Left colon (tissue), 2 donors: ENCODE measurements around the gene ERP27. TPM values are rescaled to one million over a fixed set of nuclear protein-coding genes. Genes with fewer than 3 reads are reported as not detected.

Experiments
- ATAC-seq: fragments of 200-7000 bp; cut with Tn5 transposase; one replicate; pipeline ENCODE4 v1.9.1; 2020; ENCODE audit warnings: mild to moderate bottlenecking, moderate library complexity
- DNase-seq, 2 donors: peaks; one replicate each; pipeline ENCODE4 v3.0.0-alpha.2; 2020
- intact Hi-C, 2 donors: fragments of 100-400 bp; cut with DNase I in 1 of 2; cut with micrococcal nuclease in 1 of 2; formaldehyde crosslinking; loops; one replicate each; pipeline versions ENCODE4 v1.11.2 to v1.14.0; 2022; cut with DNase I, micrococcal nuclease
- long read RNA-seq: library from polyadenylated mRNA; unstranded; transcript quantifications from one replicate; pipeline ENCODE4 v2.0.0, GENCODE V29; 2021
- total RNA-seq, 2 donors: library from RNA; stranded (reverse); fragmentation: NEBNext Ultra II Directional; extraction: Animal tissue kit (Norgen Biotek cat#: 25700); gene quantifications; one replicate each; pipeline ENCODE4 v1.2.1, GENCODE V29; 2021
- donor health status: DM: no; HTN: no; CAD: no.
- donor health status: DM: yes; HTN: yes; CAD: no.

ERP27 gene
- 1 to 10 TPM; 1.0 to 3.3 TPM for total RNA-seq
- long read RNA-seq, partial matches to known transcripts, result 0 of 3 reads
- long read RNA-seq, other reads (novel, unspliced or antisense), result 0 of 3 reads

DNA sequence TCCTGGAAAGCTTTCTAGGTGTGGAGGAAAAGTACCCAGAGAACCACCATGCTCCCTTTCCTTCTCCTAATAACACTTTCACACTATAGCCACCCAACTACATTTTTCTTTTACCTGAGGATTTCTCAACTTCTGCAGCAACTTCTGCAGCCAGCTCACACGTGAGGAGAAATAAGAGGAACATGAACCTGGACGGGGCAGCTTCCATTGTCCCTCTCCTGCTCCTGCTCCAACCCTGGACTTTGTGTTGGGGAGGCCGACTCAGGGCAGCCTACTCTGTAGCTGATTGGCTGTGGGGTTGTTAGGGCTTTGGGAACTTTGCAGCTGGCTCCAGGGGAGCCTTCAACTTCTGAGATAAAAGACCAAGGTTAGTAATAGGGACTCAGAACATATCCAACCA, at the start of gene ERP27:
Gene ERP27, minus strand, starts transcription at position 237 of the 400 bp plus-strand sequence. Its CDS starts 29 bp downstream, at position 208.
- no peak for ATAC-seq
- intact Hi-C loops, result no loop called here

DNA sequence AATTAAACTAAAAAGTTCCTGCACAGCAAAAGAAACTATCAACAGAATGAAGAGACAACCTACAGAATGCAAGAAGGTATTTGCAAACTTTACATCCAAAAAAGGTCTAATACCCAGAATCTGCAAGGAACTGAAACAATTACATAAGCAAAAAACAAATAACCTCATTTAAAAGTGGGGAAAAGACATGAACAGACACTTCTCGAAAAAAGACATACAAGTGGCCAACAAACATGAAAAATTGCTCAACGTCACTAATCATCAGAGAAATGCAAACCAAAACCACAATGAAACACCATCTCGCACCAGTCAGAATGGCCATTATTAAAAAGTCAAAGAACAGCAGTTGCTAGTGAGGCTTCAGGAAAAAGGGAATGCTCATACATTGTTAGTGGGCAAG, 49.7 kb upstream of the ERP27 start:
- no peak for DNase-seq
- ATAC-seq, result no peak
- intact Hi-C loops, result no loop called here

More for the DNA sequence above, at the start of gene ERP27:
- DNase-seq, result no peak

DNA sequence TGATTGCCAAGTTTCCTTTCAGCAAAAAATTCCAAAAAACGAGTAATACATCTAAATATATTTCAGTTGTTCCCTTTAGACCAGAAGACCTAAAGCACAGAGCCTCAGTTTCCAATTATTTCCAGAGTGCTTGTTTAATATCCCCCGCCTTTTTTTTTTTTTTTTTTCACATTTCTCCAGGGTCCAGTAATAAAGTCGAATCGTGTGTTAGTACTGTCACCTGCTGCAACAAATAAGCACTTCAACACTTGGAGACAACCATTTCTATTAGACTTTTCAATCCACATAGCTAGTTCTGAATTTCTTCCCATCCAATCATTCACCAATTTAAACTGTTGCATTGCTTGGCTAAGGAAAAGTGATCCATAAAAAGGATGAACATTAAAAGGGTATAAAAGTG, 48.1 kb upstream of the ERP27 start:
- no peak for DNase-seq
- intact Hi-C loops, result no loop called here
- ATAC-seq, result no peak

DNA sequence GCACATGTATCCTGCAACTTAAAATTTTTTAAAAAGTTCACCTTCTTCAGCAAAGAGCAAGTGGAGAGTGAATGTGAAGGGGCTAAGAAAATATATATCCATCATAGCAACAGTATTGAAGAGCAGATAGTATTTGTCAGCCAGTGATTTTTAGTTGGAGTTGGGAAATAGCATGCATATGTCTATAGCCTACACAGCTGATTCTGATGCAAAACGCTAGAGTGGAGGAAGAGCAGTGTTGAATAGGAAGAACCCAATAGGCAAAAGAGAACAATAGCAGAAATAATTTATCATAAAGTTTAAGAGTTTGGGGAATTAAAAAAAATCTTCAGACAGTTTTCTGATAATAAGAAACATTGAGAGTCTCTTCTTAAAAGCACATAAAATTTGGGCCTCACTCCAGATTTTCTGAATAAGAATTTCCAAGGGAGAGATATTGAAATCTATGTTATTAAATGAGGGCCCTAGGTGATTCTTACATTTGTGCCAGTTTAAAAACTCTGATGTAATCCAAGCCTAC, 46.5 kb upstream of the ERP27 start:
- ATAC-seq (no peak), DNase-seq (no peak)
- intact Hi-C loops, result no loop called here

DNA sequence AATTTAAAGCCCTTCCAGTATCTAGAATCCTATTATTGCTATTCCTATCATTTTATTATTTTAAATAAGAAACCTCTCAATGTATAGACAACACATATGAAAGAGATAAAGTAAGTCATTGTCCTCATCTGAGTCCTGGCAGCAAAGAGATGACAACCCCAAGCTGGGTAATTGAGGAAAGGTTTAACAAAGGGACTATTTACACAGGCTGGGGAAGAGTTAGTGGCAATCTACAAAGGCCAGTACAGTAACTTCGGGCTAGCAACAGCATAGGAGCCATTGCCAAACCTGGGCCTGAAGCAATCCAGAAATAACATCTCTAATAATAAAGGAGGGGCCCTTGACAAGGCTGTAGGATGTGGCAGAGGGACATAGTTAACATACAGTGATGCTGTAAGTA, 45.7 kb upstream of the ERP27 start:
- DNase-seq (no peak), ATAC-seq (no peak)
- intact Hi-C loops, result no loop called here

DNA sequence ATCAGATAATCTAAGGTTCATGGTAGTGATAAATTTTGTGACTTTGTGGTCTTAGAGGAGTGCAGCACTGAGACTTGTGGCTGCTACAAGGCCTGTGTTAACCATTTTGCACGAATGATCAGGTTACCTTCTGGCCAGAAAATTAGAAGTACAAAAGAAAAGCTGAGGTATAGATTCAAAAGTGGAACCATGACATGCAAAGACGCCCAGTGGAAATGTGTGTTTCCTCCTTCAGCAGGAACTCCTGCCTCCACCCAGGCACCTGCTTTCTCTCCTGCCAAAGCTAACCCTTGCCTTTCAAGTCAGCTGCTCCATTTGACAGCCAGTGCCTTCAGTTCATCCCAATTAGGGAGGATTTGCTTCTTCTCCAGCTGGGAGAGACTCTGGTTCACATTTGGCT, 44.7 kb upstream of the ERP27 start:
- DNase-seq (no peak), ATAC-seq (no peak)
- intact Hi-C loops, result no loop called here

DNA sequence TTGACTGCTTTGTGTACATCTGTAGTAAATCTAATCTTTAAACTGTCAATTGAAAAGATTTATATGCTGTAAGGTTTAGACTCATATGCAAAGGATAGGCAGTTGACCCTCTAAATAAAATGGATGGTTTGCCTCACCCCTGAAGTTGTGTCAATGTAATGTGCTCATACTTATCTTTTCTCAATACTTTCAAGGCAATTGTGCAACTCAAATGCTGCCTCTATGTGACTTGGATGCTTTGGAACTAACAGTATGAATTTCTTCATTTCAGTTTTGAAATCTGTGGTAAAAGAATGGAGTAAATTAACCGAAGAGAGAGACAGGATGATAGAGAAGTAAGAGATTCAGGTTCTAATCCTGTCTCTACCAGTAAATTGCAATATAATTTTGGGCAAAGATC, 44.2 kb upstream of the ERP27 start:
- intact Hi-C loops, result no loop called here
- DNase-seq (no peak), ATAC-seq (no peak)

DNA sequence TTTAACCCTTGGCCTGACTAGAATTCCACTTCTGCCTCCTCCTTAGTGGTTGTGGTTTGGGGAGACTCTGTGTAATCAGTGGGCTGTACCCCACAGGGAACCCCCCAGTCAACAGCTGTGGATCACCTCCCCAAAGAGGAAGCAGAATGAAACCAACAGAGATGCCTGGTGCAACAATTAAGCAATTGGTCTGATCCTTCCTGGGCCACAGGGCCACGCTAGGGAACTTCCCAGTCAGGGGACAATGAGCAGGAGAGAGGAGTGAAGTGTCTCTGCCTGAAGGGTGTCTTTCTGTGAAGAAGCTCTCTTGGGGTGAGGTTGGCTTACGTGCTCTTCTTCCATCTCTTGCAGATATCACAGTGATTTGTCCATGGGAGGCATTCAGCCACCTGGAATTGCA, 42.7 kb upstream of the ERP27 start:
- no peak for ATAC-seq
- DNase-seq, result no peak
- intact Hi-C loops, result no loop called here

DNA sequence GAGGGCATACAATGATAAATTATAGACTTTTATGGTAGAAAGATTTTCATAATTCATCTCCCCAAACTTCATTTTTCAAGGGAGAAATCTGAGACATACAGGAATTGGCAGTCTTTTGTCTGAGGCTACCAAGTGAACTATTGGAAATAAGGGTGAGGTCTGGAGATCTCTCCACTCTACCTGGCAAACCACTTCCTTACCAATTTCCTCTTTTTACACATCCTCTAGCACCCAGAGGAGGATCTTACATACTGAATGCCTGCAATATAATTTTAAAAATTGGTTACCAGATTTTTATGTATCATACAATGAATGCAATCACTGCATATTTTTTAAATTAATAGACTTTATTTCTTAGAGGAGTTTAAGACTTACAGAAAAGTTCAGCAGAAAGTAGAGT, 41.1 kb upstream of the ERP27 start:
- no peak for ATAC-seq
- DNase-seq, result no peak
- intact Hi-C loops, result no loop called here

DNA sequence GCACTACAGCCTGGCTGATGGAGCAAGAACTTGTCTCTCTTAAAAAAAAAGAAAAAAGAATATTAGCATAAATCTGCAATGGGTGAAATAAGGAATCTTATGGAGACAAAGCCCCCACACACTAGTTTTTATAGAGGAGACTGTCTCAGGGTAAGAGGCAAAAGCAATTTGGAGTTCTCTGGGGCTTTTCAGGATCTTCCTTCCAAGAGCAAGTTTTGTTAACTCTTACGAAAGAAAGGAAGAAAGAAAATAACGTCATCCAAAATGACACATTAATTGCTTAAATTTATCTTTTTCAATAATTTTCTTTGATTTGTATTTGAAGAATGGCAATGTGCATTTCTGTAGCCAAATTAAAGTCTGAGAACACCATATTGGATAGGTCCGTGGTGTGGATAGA, 38.3 kb upstream of the ERP27 start:
- no peak for ATAC-seq
- intact Hi-C loops, result no loop called here
- no peak for DNase-seq

DNA sequence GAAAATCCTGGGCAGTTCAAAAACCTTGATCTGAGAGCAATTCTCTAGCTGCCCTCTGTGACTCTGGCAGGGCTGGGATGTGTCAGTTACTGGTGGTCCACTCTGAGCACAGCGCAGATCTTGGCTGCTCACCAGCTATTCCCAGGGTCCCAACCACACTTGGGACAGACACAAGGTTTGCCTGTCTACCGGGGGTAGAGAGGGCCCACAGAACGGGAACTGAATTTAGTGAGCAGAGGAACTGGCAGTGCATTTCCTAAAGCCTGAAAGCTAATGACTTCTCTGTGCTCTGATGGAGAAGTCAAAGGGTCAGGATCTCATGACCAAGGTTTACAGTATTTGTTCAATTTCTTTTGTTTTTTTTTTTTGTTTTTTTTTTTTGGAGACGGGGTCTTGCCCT, 37.1 kb upstream of the ERP27 start:
- intact Hi-C loops, result no loop called here
- ATAC-seq (no peak), DNase-seq (no peak)

DNA sequence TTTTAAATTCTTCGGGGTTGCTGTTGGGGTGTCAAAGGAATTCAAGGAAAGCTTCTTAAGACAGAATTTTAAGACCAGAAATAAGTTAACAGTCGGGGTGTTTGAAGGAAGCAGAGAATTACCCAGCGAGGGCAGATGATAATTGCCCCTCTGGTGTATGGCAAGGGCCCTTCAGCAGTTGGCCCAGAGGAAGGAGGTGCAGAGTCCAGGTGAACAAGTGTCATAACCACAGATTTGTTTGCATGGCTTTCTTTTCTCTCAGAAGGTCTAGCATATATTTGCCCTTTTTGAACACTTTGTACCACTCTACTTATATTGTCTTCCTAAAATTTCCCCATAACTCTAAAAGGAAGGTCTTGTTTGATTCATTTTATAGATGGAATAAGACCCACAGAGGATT, 36.3 kb upstream of the ERP27 start:
- ATAC-seq, result no peak
- intact Hi-C loops, result no loop called here
- no peak for DNase-seq

DNA sequence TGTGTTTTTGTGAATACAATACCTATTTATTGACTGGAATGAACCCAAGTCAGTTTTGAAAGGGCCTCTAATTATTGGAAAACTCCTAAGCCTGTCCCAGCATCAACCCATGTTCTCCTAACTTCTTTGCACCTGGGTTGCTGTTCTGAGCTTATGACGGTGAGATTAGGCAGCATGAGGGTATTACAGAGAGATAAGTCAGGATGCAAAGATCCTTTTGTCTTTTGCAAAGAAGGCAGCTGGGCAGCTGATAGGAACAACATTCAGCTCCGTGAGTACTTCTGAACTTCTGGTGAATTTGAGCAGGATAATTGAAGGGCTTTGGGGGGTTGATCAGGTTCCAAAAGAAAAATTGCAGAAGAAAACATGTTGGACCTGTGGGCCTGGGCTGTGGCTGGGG, 34.5 kb upstream of the ERP27 start, which contains the start of gene PDE6H:
Gene PDE6H, plus strand, starts transcription at position 227 of the 400 bp plus-strand sequence. CDS start 4,971 bp downstream, outside the sequence.
- DNase-seq (no peak), ATAC-seq (no peak)
- intact Hi-C loops, result no loop called here

DNA sequence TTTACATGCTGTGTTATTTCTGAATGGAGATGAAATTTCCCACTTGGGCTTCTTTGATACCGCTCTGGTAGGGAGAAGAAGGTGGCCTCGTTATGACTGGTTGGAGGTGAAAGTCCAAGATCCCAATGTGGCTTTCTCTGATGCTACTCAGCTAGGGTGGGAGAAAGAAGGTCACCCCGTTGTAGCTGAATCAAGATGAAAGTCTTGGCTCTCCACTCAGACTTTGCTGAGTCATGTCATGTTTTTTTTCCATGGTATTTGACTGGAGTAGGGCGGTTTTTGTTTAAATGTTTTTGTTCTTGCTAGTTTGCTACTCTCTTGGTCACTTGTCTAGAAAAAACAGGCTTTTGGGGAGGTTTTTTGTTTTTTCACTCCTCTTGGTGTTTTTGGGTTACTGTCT, 32.1 kb upstream of the ERP27 start:
- DNase-seq (no peak), ATAC-seq (no peak)
- intact Hi-C loops, result no loop called here

DNA sequence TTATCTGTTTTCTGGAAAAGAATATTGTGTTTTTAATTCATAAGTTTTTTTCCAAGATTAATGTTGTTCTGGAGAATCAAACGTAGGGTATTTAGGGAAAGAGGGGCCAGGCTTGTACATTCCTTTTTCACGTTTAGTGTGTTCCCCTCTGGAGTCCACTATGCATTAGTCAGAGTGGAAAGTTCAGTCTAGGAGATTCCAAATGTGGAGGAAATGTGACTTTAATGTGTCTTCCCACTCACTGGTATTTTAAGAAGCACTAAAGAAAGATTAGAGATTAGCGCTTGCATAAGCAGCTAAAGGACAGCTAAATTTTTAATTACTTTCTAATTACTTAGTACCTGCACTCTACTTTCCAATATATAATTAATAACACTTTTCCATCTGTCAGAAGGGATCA, 30.1 kb upstream of the ERP27 start:
- no peak for ATAC-seq
- intact Hi-C loops, result no loop called here
- DNase-seq, result no peak

DNA sequence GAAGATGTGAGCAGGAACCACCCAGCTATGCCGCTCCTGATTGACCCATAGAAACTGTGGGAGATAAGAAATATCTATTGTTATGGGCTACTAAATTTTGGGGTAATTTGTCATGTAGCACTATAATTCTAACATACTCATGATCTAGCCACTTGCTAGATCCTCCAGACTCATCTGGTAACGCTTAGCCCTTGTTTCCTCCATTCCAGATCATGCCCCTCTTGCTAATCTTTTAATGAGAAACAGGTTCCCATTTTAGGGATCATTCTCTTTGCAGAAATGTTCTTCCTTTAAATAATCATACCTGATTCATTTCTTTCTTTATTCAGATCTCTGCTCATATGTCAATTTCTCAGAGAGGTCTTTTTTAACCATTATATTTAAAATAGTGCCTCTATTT, 26.9 kb upstream of the ERP27 start:
- DNase-seq, result no peak
- intact Hi-C loops, result no loop called here
- ATAC-seq, result no peak

DNA sequence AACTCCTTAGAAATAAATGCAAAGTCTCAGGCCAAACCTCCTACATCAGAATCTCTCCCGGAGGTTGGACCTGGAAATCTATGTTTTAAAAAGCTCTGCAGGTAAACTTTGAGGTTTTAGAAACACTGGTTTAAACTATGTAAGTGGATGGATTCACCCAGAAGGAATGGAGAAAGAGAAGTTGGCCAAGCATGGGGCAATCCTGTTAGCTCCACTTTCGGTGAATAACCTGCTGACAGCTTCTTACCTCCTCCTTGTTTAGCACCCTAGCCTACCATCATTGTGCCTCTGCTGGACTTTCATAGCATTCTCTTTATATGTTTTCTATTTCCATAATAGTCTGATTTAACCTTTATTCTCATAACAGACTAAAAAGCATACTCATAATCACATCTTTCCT, 26.1 kb upstream of the ERP27 start:
- ATAC-seq (no peak), DNase-seq (no peak)
- intact Hi-C loops, result no loop called here

DNA sequence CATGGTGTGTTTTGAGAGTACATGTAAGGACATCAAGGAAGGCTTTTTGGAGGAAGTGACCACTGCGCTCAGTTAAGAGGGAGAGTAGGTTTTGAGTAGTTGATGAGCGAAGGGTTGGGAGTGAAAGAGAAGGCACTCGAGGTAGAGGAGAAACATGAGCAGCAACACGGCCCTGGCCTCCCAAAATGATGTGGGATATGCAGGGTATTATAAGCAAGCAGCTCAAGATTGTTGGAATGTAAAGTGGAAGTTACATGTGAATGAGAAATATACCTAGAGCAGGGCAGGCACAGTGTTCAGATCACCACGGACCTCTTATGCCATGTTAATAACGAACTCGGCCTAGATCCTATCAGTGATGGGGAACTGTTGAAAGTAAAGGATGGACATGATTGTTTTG, 25.2 kb upstream of the ERP27 start:
- ATAC-seq, result no peak
- no peak for DNase-seq

DNA sequence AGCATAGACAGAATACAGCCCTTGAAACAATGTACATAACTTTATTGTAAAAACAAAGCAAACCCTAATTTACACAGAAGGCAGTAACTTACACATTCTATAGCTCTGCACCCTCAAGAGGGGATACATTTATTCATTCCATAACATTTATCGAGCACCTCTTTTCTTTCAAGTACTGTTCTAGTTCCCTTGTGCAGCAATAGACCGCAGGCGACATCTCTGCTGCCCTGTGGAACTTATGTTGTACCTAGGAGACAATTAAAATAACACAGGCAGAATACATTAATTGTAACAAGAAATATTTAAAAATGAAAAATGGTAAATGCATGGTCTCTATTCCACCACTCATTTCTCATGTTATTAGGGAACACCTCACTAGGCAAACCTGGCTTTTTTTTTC, 24.5 kb upstream of the ERP27 start:
- intact Hi-C loops, result no loop called here
- no peak for DNase-seq
- ATAC-seq, result no peak

More for the DNA sequence above, 25.2 kb upstream of the ERP27 start:
- intact Hi-C loops, result no loop called here

DNA sequence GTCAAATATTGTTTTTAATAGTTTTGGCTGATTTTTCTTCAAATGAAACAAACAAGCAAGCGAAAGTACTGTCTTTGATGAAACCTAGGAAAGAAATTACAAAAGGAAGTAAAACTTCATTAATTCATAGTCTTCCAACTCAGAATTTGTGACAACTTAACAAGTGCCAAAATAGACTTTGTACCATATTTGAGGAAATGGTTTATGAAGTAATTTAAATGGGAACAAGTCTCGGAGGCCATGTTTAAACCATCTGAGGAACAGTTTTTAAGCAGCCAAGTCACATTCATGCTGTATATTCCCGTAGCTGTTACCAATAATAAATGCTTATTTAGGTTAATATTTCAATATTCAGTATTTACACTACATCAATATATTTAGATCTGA, 23.8 kb upstream of the ERP27 start:
- no peak for DNase-seq
- intact Hi-C loops, result no loop called here
- no peak for ATAC-seq

DNA sequence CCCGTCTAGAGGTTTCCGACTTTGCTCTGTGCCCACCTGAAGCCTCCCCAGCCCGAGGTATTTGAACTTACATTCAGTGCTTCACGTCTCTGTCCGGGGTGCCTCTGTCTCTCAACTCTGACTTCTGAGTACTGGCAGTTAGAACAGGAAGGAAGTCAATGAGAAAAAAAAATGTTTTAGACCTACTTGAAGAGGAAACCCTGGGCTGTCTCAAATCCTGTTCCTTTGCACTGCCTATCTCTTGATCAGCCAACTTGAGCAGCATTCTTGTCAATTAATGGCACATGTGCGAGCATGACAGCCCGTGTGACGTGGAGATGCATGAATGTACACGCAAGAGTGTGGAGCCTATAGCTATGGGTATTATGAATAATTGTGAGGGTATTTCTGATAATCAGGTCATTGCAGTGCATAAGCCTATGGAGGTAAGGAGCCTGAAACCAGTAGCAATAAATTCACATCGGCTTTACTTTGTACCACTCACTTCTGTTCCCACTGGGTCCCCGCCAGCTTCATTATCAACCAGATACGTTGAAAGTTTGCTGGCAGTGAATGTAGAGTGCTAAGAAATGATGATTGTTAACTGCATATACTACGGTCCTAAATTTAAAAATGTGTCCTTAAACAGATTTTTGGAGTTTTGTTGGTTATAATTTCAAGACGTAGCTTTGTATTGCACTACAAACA, 23.3 kb upstream of the ERP27 start, which contains the start of gene ARHGDIB:
Gene ARHGDIB, minus strand, starts transcription at position 136 of the 687 bp plus-strand sequence. CDS start 10,889 bp downstream, outside the sequence.
- ATAC-seq, result peak; percentile 72
- peak; percentile 48 to 49 for DNase-seq
- intact Hi-C loops, result no loop called here
